Measurements from ENCODE around the gene EPHA4.
A peak's percentile ranks its signal among the peaks of the same experiment; 100 is the strongest.

The EPHA4 gene

GRCh38 chr2:221571025-221571550 lies 1.0 kb downstream of the EPHA4 start:
- Histone ChIP-seq H2AFZ (ENCODE audit: low read depth, low read length) (no peak overlapping the region), H3K9ac (ENCODE audit: low read length) (peak overlapping the region; percentile 71; the same call in 1 of the 2 replicates), H3K27ac (ENCODE audit: low read length) (no peak overlapping the region), H3K9me3 (ENCODE audit: insufficient read depth, low read length) (no peaks in the 10 kb centered on the region), H3K36me3 (replicated peaks; ENCODE audit: low read depth, low read length) (no peaks in the 10 kb centered on the region), H3K4me3 (ENCODE audit: low read length) (peak overlapping the region; percentile 99), H3K4me2 (ENCODE audit: low read length) (peak overlapping the region; percentile 82), H3K4me1 (ENCODE audit: low read length) (peaks cover 9% of the 10 kb centered on the region), H3K27me3 (ENCODE audit: low read depth, low read length) (no peaks in the 10 kb centered on the region), H3K79me2 (ENCODE audit: low read length) (peaks cover 8% of the 10 kb centered on the region; the same call in 1 of the 2 replicates), H4K20me1 (ENCODE audit: insufficient read depth, low read length) (no peaks in the 10 kb centered on the region)
- TF ChIP-seq CTCF (IDR thresholded peaks at IDR 0.05; ENCODE audit: low read depth, low read length) (no peak), EZH2phosphoT487 (IDR thresholded peaks at IDR 0.05; ENCODE audit: low read depth) (no peak)

GRCh38 chr2:221570321-221570935 lies 1.7 kb downstream of the EPHA4 start:
- Histone ChIP-seq H3K9ac (ENCODE audit: low read length) (no peak overlapping the region), H3K79me2 (ENCODE audit: low read length) (peaks cover 8% of the 10 kb centered on the region; the same call in 1 of the 2 replicates), H3K4me1 (ENCODE audit: low read length) (peaks cover 9% of the 10 kb centered on the region), H3K27ac (ENCODE audit: low read length) (no peak overlapping the region), H3K4me2 (ENCODE audit: low read length) (0 out of 2 replicates have a peak overlapping the region, but pooled peaks have one; percentile 82), H4K20me1 (ENCODE audit: insufficient read depth, low read length) (no peaks in the 10 kb centered on the region), H3K4me3 (ENCODE audit: low read length) (no peak overlapping the region), H3K36me3 (replicated peaks; ENCODE audit: low read depth, low read length) (no peaks in the 10 kb centered on the region), H3K9me3 (ENCODE audit: insufficient read depth, low read length) (no peaks in the 10 kb centered on the region), H3K27me3 (ENCODE audit: low read depth, low read length) (no peaks in the 10 kb centered on the region), H2AFZ (ENCODE audit: low read depth, low read length) (no peak overlapping the region)
- TF ChIP-seq CTCF (IDR thresholded peaks at IDR 0.05; ENCODE audit: low read depth, low read length) (no peak), EZH2phosphoT487 (IDR thresholded peaks at IDR 0.05; ENCODE audit: low read depth) (no peak)

- no peak overlapping the region for H3K4me2 ChIP-seq (ENCODE audit: low read length)
- no peak overlapping the region for H3K9ac ChIP-seq (ENCODE audit: low read length)
Observed at GRCh38 chr2:221569871-221570270, 2.2 kb downstream of the EPHA4 start.

More at GRCh38 chr2:221569871-221570270, 2.2 kb downstream of the EPHA4 start:
- Histone ChIP-seq H2AFZ (ENCODE audit: low read depth, low read length) (no peak overlapping the region), H4K20me1 (ENCODE audit: insufficient read depth, low read length) (no peaks in the 10 kb centered on the region), H3K36me3 (replicated peaks; ENCODE audit: low read depth, low read length) (no peaks in the 10 kb centered on the region), H3K79me2 (ENCODE audit: low read length) (peaks cover 8% of the 10 kb centered on the region; the same call in 1 of the 2 replicates), H3K27me3 (ENCODE audit: low read depth, low read length) (no peaks in the 10 kb centered on the region), H3K9me3 (ENCODE audit: insufficient read depth, low read length) (no peaks in the 10 kb centered on the region), H3K4me3 (ENCODE audit: low read length) (no peak overlapping the region), H3K4me1 (ENCODE audit: low read length) (peaks cover 7% of the 10 kb centered on the region), H3K27ac (ENCODE audit: low read length) (no peak overlapping the region)
- TF ChIP-seq CTCF (IDR thresholded peaks at IDR 0.05; ENCODE audit: low read depth, low read length): no peak
